Adrenal gland (tissue), 12 donors: Measurements from ENCODE around the gene NACA2. TPM values are rescaled to one million over a fixed set of nuclear protein-coding genes. Genes with fewer than 3 reads are reported as not detected.
"Not testable (repeated sequence)": the region's sequence is repeated elsewhere in the genome, so short reads cannot be mapped to it uniquely, and the experiment has no call there.

Experiments
- DNase-seq, 7 donors: peaks; one replicate each; pipeline ENCODE4 v3.0.0-alpha.2; 2019 to 2020
- H3K27ac ChIP-seq, 5 donors: fragments of 200-600 bp; sonication (generic) in 4 of 5; 1 replicate in 3 of 5; 2 replicates in 2 of 5; pipeline versions ENCODE4 v1.5.1 to v1.8.0; 2016 to 2020; ENCODE audit warnings: mild to moderate bottlenecking in 1 of 5
- H3K27me3 ChIP-seq: fragments of 200-600 bp; 2 replicates; pipeline ENCODE4 v1.8.0; 2021
- H3K36me3 ChIP-seq, 2 donors: fragments of 200-600 bp; replicated peaks in 1 of 2; 1 replicate in 1 of 2; 2 replicates in 1 of 2; pipeline versions ENCODE4 v1.5.1 to v1.8.0; 2018 to 2022
- H3K4me1 ChIP-seq, 2 donors: fragments of 200-600 bp; replicated peaks in 1 of 2; 1 replicate in 1 of 2; 2 replicates in 1 of 2; pipeline versions ENCODE4 v1.5.1 to v1.8.0; 2018 to 2021
- H3K4me3 ChIP-seq, 4 donors: fragments of 200-600 bp; sonication (generic) in 3 of 4; one replicate each; pipeline ENCODE4 v1.5.1; 2016 to 2018
- H3K9me3 ChIP-seq, 3 donors: fragments of 200-600 bp; sonication (generic) in 1 of 3; replicated peaks in 1 of 3; 1 replicate in 2 of 3; 2 replicates in 1 of 3; pipeline versions ENCODE4 v1.5.1 to v1.8.0; 2016 to 2021
- CTCF ChIP-seq, 6 experiments: fragments of 450-650 bp in 4 of 6; fragments of 200-600 bp in 2 of 6; sonication (generic) in 1 of 6; IDR thresholded peaks; 1 replicate in 5 of 6; 2 replicates in 1 of 6; pipeline versions ENCODE4 v1.5.1 to v1.8.0; 2016 to 2021; ENCODE audit warnings: antibody characterized with exemption in 6 of 6, mild to moderate bottlenecking in 2 of 6, moderate library complexity in 1 of 6
- POLR2A ChIP-seq, 2 donors: fragments of 450-650 bp; IDR thresholded peaks; one replicate each; pipeline ENCODE4 v1.6.1; 2017; ENCODE audit warnings: antibody characterized with exemption in 2 of 2, mild to moderate bottlenecking in 2 of 2, moderate library complexity in 1 of 2
- WGBS, 4 donors: extraction: QIAGEN DNeasy Blood & Tissue Kit in 2 of 4; methylation state at CpG; one replicate each; pipeline versions ENCODE4 v1.1.5 to v1.1.7; 2013 to 2017; 5-methylcytosine and 5-hydroxymethylcytosine counted together
- intact Hi-C, 2 donors: fragments of 100-400 bp; cut with DNase I; formaldehyde crosslinking; loops; one replicate each; pipeline versions ENCODE4 v1.14.1 to v1.15.0; 2022 to 2023
- polyA plus RNA-seq, 3 donors: library from polyadenylated mRNA; stranded (reverse); fragments of 200-250 nt in 2 of 3; fragments of 350-450 nt in 1 of 3; fragmentation: Illumina TruSeq in 1 of 3; extraction: RNeasy Lipid Tissue Mini Kit (QIAGEN cat#74804) in 1 of 3; gene quantifications; one replicate each; pipeline ENCODE4 v1.2.3, GENCODE V29; 2013 to 2014
- total RNA-seq, 9 donors: library from RNA; depleted of rRNA in 4 of 9; stranded (reverse); fragments of >200 nt in 4 of 9; fragments of 120-200 nt in 1 of 9; fragmentation: NEBNext Ultra II Directional in 1 of 9; extraction: Animal tissue kit (Norgen Biotek cat#: 25700) in 1 of 9; gene quantifications; one replicate each; pipeline versions ENCODE4 v1.1.0 to v1.2.4, GENCODE V29; 2013 to 2023
- donor health status: healthy with polysubstance abuse.
- donor health status: Bipolar disorder and iron deficiency.
- donor health status: DM: yes; HTN: yes; CAD: no.
- donor health status: DM: no; HTN: no; CAD: no.
- donor health status: DM: no; HTN: no; CAD: no.
- donor health status: DM: yes; HTN: yes; CAD: no.

Gene NACA2
- total and polyA plus RNA-seq, 12 donors: 0.27 to 0.28 TPM; not detected in 10

DNA sequence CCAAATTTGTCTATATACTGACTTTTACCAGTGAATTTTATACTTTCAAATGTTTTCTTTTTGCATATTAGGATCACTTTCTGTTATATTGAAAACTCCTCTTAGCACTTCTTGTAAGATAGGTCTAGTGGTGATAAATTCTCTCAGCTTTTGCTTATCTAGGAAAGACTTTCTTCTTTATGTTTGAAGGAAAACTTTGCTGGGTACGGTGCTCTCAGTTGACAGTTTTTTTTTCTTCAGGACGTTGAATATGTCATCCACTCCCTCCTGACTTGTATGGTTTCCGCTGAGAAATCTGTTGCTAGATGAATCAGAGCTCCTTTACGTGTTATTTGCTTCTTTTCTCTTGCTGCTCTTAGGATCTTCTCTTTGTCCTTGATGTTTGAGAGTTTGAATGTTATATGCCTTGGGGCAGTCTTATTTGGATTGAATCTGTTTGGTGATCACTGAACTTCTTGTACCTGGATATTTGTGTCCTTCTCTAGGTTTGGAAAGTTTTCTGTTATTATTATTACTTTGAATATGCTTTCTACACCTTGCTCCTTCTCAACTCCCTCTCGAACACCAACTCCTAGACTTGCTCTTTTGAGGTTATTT, 44.0 kb upstream of the NACA2 start:
- no peak for DNase-seq
- Histone ChIP-seq H3K4me3 (no peak overlapping the region), H3K36me3 (no peaks in the 10 kb centered on the region), H3K9me3 (no peaks in the 10 kb centered on the region), H3K27me3 (no peaks in the 10 kb centered on the region), H3K27ac (no peak overlapping the region), H3K4me1 (no peaks in the 10 kb centered on the region)
- intact Hi-C loops: loop anchor here (5.0 to 10.0 kb wide), 3 partner anchors 202 to 430 kb away; partner anchors contain the start of gene MED13 (in 1 of the 2)
- TF ChIP-seq CTCF (IDR thresholded peaks at IDR 0.05): no peak
- no peak for TF ChIP-seq POLR2A (IDR thresholded peaks at IDR 0.05)
- 72 to 82% (median 77%) methylated on average over 5 of the region's 5 CpGs for WGBS, 4 donors

- Histone ChIP-seq H3K27ac (no peak overlapping the region), H3K36me3 (no peaks in the 10 kb centered on the region), H3K9me3 (no peaks in the 10 kb centered on the region), H3K4me1 (no peaks in the 10 kb centered on the region), H3K27me3 (no peaks in the 10 kb centered on the region), H3K4me3 (no peak overlapping the region)
- TF ChIP-seq CTCF (IDR thresholded peaks at IDR 0.05): no peak
- no peak for TF ChIP-seq POLR2A (IDR thresholded peaks at IDR 0.05)
- no peak for DNase-seq
- intact Hi-C loops: loop anchor here (10.0 kb wide), 2 partner anchors 211 to 431 kb away; partner anchors contain the start of gene MED13 (in 1 of the 2)
These were observed 43.1 kb upstream of the NACA2 start for GRCh38 chr17:61634011-61634539.

DNA sequence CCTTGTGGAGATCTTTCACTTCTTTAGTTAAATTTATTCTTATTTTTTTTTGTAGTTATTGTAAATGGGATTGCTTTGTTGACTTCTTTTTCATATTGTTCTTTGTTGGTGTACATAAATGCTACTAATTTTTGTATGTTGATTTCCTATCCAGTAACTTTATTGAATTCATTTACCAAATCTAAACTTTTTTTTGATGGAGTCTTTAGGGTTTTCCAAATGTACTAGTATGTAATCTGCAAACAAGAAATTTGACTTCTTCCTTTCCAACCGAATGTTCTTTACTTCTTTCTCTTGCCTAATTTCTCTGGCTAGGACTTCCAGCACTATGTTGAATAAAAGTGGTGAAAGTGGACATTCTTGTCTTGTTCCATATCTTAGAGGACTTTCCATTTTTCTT, 41.8 kb upstream of the NACA2 start:
- DNase-seq: no peak
- H3K9me3 ChIP-seq: no peaks in the 10 kb centered on the region
- H3K36me3 ChIP-seq: no peaks in the 10 kb centered on the region
- no peaks in the 10 kb centered on the region for H3K4me1 ChIP-seq
- whole genome bisulfite sequencing, 4 donors: 76 to 88% (median 81%) methylated on average over 1 of the region's 1 CpG
- intact Hi-C loops: loop anchor here (10.0 kb wide), 2 partner anchors 212 to 432 kb away; partner anchors contain the start of gene MED13 (in 1 of the 2)
- TF ChIP-seq POLR2A (IDR thresholded peaks at IDR 0.05) (no peak), CTCF (IDR thresholded peaks at IDR 0.05) (no peak)
- no peak overlapping the region for H3K4me3 ChIP-seq
- no peaks in the 10 kb centered on the region for H3K27me3 ChIP-seq
- H3K27ac ChIP-seq: no peak overlapping the region

DNA sequence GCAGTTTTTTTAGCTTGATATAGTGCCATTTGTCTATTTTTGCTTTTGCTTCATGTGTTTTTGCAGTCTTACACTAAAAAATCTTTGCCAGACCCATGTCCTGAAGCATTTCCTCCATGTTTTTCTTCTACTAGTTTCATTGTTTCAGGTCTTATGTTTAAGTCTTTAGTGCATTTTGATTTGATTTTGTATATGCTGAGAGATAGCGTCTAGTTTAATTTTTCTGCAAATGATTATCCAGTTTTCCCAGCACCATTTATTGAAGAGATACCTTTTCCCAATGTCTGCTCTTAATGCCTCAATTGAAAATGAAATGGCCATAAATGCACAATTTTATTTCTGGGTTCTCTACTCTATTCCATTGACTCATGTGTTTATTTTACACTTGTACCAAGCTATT, 40.8 kb upstream of the NACA2 start:
- TF ChIP-seq CTCF (IDR thresholded peaks at IDR 0.05) (no peak), POLR2A (IDR thresholded peaks at IDR 0.05) (no peak)
- intact Hi-C loops: loop anchor here (10.0 kb wide), 2 partner anchors 213 to 433 kb away; partner anchors contain the start of gene MED13 (in 1 of the 2)
- Histone ChIP-seq H3K9me3 (no peaks in the 10 kb centered on the region), H3K4me1 (no peaks in the 10 kb centered on the region), H3K36me3 (no peaks in the 10 kb centered on the region), H3K27me3 (no peaks in the 10 kb centered on the region), H3K4me3 (no peak overlapping the region), H3K27ac (no peak overlapping the region)
- DNase-seq: no peak
- 39 to 100% (median 74%) methylated on average over 1 of the region's 1 CpG for WGBS, 4 donors

- H3K27ac ChIP-seq, DNase-seq, intact Hi-C loops, H3K27me3 ChIP-seq, H3K9me3 ChIP-seq, H3K36me3 ChIP-seq, H3K4me1 ChIP-seq, H3K4me3 ChIP-seq: not testable (repeated sequence)
- WGBS, 4 donors: 68 to 81% (median 74%) methylated on average over 4 of the region's 4 CpGs
These were observed 37.1 kb upstream of the NACA2 start for GRCh38 chr17:61628158-61628557.
